ENCODE results near the gene CLINT1. TPM values are rescaled to one million over a fixed set of nuclear protein-coding genes. Genes with fewer than 3 reads are reported as not detected.

The CLINT1 gene
- total and polyA plus RNA-seq, 2 of the 4 experiments (the other 2 are of a cell fraction), result 144 to 146 TPM

GRCh38 chr5:157823655-157824054 lies 35.3 kb downstream of the CLINT1 start:
- no peak overlapping the region for H3K18ac ChIP-seq (ENCODE audit: low read depth, low read length)
- intact Hi-C loops (cut with micrococcal nuclease), result loop anchor here (2.0 to 10.0 kb wide), 3 partner anchors 35 to 1309 kb away; partner anchors contain the start of gene CLINT1

More at GRCh38 chr5:157823655-157824054, 35.3 kb downstream of the CLINT1 start:
- no peak overlapping the region for H2AK9ac ChIP-seq (replicated peaks; ENCODE audit: low read depth, low read length, poor library complexity)
- H3K14ac ChIP-seq (replicated peaks; ENCODE audit: low read depth, low read length), result no peak overlapping the region
- H4K91ac ChIP-seq (ENCODE audit: insufficient read depth, low read depth, low read length), result no peak overlapping the region
- H3K4me2 ChIP-seq (ENCODE audit: low read depth, low read length), result no peak overlapping the region
- H3K27me3 ChIP-seq (ENCODE audit: control insufficient read depth, insufficient read depth, low read length), result no peaks in the 10 kb centered on the region
- no peak overlapping the region for H2AK5ac ChIP-seq (ENCODE audit: low read depth, low read length)
- no peaks in the 10 kb centered on the region for H3K9me3 ChIP-seq (ENCODE audit: control insufficient read depth, insufficient read depth, low read length)
- peaks cover 17% of the 10 kb centered on the region for H3K4me1 ChIP-seq (ENCODE audit: control insufficient read depth, insufficient read depth, low read length)
- H4K20me1 ChIP-seq (ENCODE audit: insufficient read depth, low read length), result peaks cover 65% of the 10 kb centered on the region
- no peak overlapping the region for H2BK5ac ChIP-seq (ENCODE audit: low read depth, low read length, poor library complexity, severe bottlenecking)
- no peak overlapping the region; the same call in 1 of the 2 replicates for H4K5ac ChIP-seq (ENCODE audit: low read depth, low read length)
- H3K4me3 ChIP-seq (ENCODE audit: insufficient read depth, low read depth, low read length), result no peak overlapping the region
- H3K23ac ChIP-seq (ENCODE audit: low read depth, low read length), result no peak overlapping the region
- ChIA-PET CTCF (no interaction called here), POLR2A (ENCODE audit: unreplicated experiment) (no interaction called here)
- DNase-seq, result no peak
- peaks cover 12 to 47% of the 10 kb centered on the region in 2 experiments; a peak in 3 of 4 replicates for H3K79me1 ChIP-seq (ENCODE audit: low read depth in 1 of 2, low read length in 2 of 2)
- H2BK20ac ChIP-seq (ENCODE audit: low read depth, low read length), result no peak overlapping the region
- H4K8ac ChIP-seq (ENCODE audit: low read depth in 2 of 2, low read length in 2 of 2), result no peak overlapping the region
- no peak overlapping the region for H3K4ac ChIP-seq (ENCODE audit: low read depth, low read length)
- dilution Hi-C loops (cut with HindIII; ENCODE audit: low sequenced_read_pairs, unreplicated experiment), result loop anchor here (25.0 kb wide), 1 partner anchor 189 kb away; no protein-coding TSS in a partner anchor
- ATAC-seq (ENCODE audit: low read depth), result no peak
- no CpG with 5 or more reads among the region's 8 CpGs for WGBS, 2 experiments (ENCODE audit: extremely low coverage in 2 of 2, insufficient read length in 1 of 2)
- no TSS peak for BruUV-seq (replicated peaks)
- no peak overlapping the region for H2BK120ac ChIP-seq (ENCODE audit: low read depth, low read length)
- TF ChIP-seq MAZ (IDR thresholded peaks at IDR 0.05; ENCODE audit: borderline replicate concordance, low read depth, low read length) (no peak), NFE2L2 (IDR thresholded peaks at IDR 0.05; ENCODE audit: low read depth, low read length) (no peak), BHLHE40 (IDR thresholded peaks at IDR 0.05; ENCODE audit: low read depth, low read length) (no peak), RFX5 (IDR thresholded peaks at IDR 0.05; ENCODE audit: low read depth, low read length) (no peak), MXI1 (IDR thresholded peaks at IDR 0.05; ENCODE audit: borderline replicate concordance, low read depth, low read length) (no peak), POLR2A (IDR thresholded peaks at IDR 0.05; ENCODE audit: low read depth, low read length) (no peak), RCOR1 (IDR thresholded peaks at IDR 0.05; ENCODE audit: insufficient replicate concordance, low read length) (no peak)
- H3K56ac ChIP-seq (ENCODE audit: extremely low read depth, insufficient read depth, low read length), result no peak overlapping the region
- H3K27ac ChIP-seq (ENCODE audit: insufficient read depth, low read length), result peak overlapping the region; percentile 4; the same call in 1 of the 2 replicates
- H2BK15ac ChIP-seq (ENCODE audit: low read depth, low read length), result no peak overlapping the region
- no peak overlapping the region for H2AFZ ChIP-seq (replicated peaks; ENCODE audit: low read length, poor library complexity)
- H3K36me3 ChIP-seq (ENCODE audit: control insufficient read depth, insufficient read depth, low read length), result no peaks in the 10 kb centered on the region
- peaks cover 8% of the 10 kb centered on the region; the same call in 1 of the 2 replicates for H3K9me1 ChIP-seq (ENCODE audit: insufficient read depth, low read length)
- in situ Hi-C loops (cut with MboI; ENCODE audit: low sequenced_read_pairs), result no loop called here
- no peak overlapping the region for H3K9ac ChIP-seq (ENCODE audit: low read depth, low read length)

Measured in IMR-90 (cell line).